NCI-H2227 (cell line): ENCODE data around the gene CNOT6.
A peak's percentile ranks its signal among the peaks of the same experiment; 100 is the strongest.

Experiments used
- DNase-seq: peaks from one replicate; lab custom pipeline; 2025; ENCODE audit not compliant: unreplicated experiment; lab: John Stamatoyannopoulos, UW

The CNOT6 gene

GRCh38 chr5:180613814-180614188 is 119.6 kb downstream of the CNOT6 start:
- no peak for DNase-seq

- no peak for DNase-seq
Measured at GRCh38 chr5:180618487-180618828, 124.3 kb downstream of the CNOT6 start.

DNA sequence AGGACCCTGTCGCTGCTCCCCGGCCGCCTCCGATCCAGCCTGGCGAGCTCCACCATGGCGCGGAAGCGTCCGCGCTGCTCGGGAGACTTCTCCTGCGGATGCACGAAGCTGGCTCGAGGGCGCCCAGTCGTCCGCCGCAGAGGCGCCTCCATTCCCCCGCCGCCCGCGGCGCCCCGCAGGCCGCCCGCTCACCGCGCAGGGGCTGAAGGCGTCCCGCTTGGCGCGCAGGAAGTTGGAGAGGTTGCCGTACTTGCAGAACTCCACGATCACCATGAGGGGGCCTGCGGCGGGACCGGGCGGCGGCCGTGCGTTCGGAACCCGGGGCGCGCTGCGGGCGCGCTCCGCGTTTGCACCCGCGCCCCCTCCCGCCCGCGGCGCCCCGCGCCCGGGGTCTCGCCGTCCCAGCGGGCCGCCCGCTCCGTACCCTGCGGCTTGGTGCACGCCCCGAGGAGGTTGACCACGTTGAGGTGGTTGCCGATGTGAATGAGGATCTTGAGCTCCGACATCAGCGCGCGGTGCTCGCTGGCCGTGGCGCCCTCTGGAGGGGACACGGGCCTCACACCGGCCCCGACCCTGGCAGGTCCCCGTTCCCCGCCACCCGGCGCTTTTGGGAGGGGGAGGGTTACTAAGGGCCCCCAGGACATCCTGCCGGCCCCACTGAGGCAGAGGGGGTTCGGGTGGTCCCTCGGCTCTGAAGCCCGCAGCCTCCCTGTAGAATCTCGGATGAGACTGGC is 124.8 kb downstream of the CNOT6 start:
- peak; percentile 34 for DNase-seq

- DNase-seq = no peak
Measured at GRCh38 chr5:180619563-180619915, 125.4 kb downstream of the CNOT6 start.

DNA sequence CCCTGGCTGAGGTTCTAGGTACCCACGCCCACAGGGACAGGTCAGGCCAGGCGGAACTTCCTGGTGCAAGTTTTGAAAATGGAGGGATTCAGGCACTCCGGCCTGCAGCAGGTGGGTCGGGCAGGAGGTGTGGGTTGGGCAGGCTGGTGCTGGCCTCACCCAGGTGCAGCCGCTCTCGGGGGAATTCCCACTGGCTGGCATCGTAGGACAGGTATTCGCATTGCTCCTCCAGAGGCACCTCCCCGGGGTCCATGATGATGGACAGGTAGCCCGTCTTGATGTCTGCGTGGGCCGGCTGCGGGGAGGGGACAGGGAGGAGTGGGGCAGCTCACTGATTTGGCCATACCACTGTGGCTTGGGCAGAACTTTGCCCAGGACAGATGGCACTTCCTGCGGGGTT is 125.8 kb downstream of the CNOT6 start:
- DNase-seq = no peak

GRCh38 chr5:180621311-180621710 is 127.1 kb downstream of the CNOT6 start:
- no peak for DNase-seq

DNA sequence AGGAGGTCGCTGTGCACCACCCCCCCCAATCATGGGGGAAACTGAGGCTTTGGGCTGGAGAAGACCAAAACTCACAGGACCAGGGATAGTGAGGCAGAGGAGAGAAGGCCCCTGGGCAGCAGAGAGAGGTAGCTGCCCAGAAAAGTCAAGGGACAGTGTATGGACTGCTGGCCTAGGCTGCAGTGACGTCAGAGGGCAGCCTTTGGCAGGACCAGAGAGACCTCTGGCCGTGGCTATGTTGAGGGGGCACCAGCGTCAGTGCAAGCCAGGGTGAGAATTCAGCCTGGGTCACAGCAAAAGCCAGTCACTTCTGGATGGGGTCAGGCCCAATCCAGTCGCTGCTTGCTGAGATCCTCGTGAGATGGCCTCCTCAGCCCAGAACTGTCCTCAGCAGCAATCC is 128.7 kb downstream of the CNOT6 start:
- no peak for DNase-seq

DNA sequence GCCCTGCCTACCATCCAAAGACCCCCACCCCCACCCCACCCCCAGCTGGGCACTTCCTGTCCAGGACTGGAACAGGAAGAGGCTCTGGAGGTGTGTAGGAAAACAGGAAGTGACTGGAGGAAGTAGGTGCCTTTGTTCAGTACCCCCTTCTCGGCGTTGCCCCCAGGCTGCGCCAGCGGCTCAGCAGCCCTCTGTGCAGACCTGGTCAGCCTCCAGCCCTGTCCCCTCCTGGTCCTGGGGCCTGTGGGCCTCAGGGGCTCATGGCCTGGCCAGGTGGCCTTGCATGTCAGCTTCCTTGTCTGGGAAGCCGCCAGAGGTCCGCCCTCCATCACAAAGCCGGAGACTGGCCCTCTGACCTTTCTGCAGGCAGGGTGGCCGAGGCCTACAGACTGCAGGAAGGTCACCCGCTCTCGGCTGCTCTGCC is 129.2 kb downstream of the CNOT6 start:
- DNase-seq = no peak

DNA sequence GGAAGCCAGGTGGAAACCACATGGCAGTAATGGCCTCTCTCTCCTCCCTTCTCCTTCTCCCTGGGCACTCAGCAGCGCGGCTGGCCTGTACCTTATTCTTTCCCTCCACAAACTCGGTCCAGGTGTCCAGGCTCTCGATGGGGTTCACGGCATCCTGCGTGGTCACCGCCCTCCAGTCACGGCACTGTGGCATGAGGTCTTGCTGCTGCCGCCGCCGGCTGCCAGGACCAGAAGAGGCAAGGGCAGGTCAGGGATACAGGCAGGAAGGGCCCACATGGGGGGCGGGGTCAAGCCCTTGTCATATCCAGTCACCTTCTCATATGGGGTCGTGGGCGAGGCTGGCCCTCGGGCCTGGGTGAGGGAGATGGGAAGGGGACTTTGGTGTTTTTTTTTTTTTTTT is 129.7 kb downstream of the CNOT6 start:
- DNase-seq = no peak

GRCh38 chr5:180624587-180624986 is 130.4 kb downstream of the CNOT6 start:
- DNase-seq = no peak

DNA sequence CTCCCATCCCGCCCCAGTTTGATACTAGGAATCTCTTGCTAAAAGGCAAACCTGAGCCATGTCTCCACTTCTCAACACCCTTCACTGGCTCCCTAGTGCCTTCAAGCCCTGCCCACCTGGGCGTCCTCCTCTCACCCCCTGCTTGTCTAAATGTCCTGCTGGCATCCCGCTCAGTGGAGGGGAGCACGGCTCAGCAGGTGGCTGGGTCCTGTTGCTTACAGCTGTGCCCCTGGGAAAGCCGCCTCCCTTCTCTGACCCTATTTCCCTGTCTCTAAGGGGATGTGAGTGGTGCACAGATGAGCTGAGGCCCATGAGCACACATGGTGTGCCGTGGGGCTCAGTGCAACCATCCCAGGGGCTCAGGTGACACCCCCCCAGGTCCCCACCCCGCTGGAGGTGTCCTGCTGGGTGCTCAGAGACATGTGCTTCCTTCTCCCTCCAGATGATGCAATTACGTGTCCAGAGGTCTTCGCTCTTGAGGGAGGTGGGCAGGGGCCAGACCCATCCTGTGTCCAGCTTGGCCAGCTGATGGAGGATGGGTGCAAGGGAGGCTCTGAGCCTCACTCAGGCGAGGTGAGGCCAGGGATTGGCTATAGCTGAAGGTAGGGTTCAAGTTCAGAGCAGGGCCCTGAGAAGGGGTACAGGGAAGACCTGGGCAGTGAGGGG is 131.1 kb downstream of the CNOT6 start:
- DNase-seq = no peak

GRCh38 chr5:180625791-180626660 is 131.8 kb downstream of the CNOT6 start:
- no peak for DNase-seq

DNA sequence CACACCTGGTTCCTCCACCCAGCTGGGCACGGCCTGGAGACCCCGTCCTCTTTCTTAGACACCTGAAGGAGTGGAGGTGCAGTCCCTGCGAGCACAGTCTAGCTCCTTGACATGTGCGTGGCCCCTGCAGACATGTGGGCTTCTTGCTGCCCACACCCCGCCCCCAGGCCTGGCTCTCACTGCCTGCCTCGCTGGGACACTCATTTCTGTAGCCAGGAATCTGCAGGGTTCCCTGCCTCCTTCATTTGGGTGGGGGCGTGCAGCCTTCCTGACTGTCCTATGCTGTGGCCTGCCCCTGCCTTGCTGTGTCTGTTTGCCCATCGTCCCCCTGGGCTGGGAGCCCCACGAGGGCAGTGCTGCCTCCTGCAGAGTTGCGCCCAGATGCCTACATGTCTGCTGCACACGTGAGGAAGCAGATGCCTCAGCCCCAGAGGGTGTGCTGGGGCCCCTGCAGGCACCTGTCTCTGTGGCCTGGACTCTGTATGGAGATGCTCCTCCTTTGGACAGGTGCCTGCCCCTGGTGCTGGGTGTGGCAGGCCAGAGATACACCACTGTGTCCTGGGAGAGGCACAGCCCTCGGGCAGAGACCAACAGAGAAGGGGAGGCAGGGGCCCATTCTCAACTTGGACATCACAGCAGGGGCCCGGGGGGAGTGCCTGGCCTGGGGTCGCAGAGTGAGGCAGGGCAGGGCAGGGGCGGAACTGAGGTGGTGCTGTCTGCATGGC is 132.6 kb downstream of the CNOT6 start:
- DNase-seq = no peak

GRCh38 chr5:180627386-180628120 is 133.4 kb downstream of the CNOT6 start:
- DNase-seq = no peak
